ENCODE results near the gene THEM4. TPM values are rescaled to one million over a fixed set of nuclear protein-coding genes. Genes with fewer than 3 reads are reported as not detected.

Gene THEM4
- total and polyA plus RNA-seq, 2 experiments from 2014 or later: 13.4 to 20.4 TPM

DNA sequence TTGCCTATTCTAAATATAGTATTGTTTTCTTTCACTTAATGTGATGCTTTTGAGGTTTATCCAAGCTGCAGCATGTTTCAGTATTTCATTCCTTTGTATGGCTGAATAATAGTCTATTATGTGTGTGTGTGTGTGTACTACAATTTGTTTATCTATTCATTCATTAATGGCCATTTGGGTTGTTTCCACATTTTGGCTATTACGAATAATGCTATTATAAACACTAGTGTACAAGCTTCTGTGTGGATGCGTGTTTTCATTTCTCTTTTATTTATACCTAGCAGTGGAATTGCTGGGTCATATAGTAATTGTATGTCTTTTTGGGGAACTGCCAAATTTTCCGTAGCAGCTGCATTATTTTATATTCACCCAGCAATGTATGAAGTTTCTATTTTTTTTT lies 40.8 kb downstream of the THEM4 start:
- Mint-ChIP-seq H3K36me3 (ENCODE audit: low read depth) (no peaks in the 10 kb centered on the region), H3K27ac (no peak overlapping the region)
- ATAC-seq: no peak

More for the DNA sequence above, 40.8 kb downstream of the THEM4 start:
- H3K4me1 ChIP-seq (ENCODE audit: insufficient read depth): no peaks in the 10 kb centered on the region
- H3K4me3 Mint-ChIP-seq: no peak overlapping the region
- H4K20me1 ChIP-seq (replicated peaks; ENCODE audit: insufficient read depth): 0 out of 2 replicates have a peak, but pooled peaks cover 4% of the 10 kb centered on the region
- H3K27ac ChIP-seq (ENCODE audit: low read depth): no peak overlapping the region
- no peaks in the 10 kb centered on the region for H3K79me2 ChIP-seq (replicated peaks; ENCODE audit: insufficient read depth)
- no peak overlapping the region for H2AFZ ChIP-seq
- H3K36me3 ChIP-seq (ENCODE audit: insufficient read depth): no peaks in the 10 kb centered on the region
- no peaks in the 10 kb centered on the region for H3K9me2 ChIP-seq (ENCODE audit: insufficient read depth)
- H3K4me1 Mint-ChIP-seq: peaks cover 15% of the 10 kb centered on the region
- peaks cover 23% of the 10 kb centered on the region; the same call in 1 of the 2 replicates for H3K27me3 ChIP-seq (ENCODE audit: insufficient read depth)
- no peaks in the 10 kb centered on the region for H3F3A ChIP-seq (replicated peaks; ENCODE audit: low read depth)
- H3K4me2 ChIP-seq: no peak overlapping the region
- H3K9me3 Mint-ChIP-seq: no peaks in the 10 kb centered on the region
- TF ChIP-seq EZH2 (IDR thresholded peaks at IDR 0.05; ENCODE audit: low read depth, unreplicated experiment) (no peak), ZNF331 (CRISPR knock-in tag; IDR thresholded peaks at IDR 0.05; ENCODE audit: low read depth) (no peak), ZNF114 (CRISPR knock-in tag; IDR thresholded peaks at IDR 0.05) (no peak), POLR2AphosphoS5 (IDR thresholded peaks at IDR 0.05; ENCODE audit: low read depth) (no peak), STAT1 (IDR thresholded peaks at IDR 0.05; ENCODE audit: unreplicated experiment) (no peak), EZH2phosphoT487 (IDR thresholded peaks at IDR 0.05; ENCODE audit: unreplicated experiment) (no peak), CREB1 (CRISPR knock-in tag; IDR thresholded peaks at IDR 0.05; ENCODE audit: low read depth) (no peak), JUNB (IDR thresholded peaks at IDR 0.05; ENCODE audit: unreplicated experiment) (no peak), NANOG (IDR thresholded peaks at IDR 0.05; ENCODE audit: borderline replicate concordance) (no peak)
- TF ChIP-seq, protein P1, sequence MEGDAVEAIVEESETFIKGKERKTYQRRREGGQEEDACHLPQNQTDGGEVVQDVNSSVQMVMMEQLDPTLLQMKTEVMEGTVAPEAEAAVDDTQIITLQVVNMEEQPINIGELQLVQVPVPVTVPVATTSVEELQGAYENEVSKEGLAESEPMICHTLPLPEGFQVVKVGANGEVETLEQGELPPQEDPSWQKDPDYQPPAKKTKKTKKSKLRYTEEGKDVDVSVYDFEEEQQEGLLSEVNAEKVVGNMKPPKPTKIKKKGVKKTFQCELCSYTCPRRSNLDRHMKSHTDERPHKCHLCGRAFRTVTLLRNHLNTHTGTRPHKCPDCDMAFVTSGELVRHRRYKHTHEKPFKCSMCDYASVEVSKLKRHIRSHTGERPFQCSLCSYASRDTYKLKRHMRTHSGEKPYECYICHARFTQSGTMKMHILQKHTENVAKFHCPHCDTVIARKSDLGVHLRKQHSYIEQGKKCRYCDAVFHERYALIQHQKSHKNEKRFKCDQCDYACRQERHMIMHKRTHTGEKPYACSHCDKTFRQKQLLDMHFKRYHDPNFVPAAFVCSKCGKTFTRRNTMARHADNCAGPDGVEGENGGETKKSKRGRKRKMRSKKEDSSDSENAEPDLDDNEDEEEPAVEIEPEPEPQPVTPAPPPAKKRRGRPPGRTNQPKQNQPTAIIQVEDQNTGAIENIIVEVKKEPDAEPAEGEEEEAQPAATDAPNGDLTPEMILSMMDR (conservative IDR thresholded peaks at IDR 0.05; ENCODE audit: low read depth in 2 of 2): no peak
- TF ChIP-seq, protein P2, sequence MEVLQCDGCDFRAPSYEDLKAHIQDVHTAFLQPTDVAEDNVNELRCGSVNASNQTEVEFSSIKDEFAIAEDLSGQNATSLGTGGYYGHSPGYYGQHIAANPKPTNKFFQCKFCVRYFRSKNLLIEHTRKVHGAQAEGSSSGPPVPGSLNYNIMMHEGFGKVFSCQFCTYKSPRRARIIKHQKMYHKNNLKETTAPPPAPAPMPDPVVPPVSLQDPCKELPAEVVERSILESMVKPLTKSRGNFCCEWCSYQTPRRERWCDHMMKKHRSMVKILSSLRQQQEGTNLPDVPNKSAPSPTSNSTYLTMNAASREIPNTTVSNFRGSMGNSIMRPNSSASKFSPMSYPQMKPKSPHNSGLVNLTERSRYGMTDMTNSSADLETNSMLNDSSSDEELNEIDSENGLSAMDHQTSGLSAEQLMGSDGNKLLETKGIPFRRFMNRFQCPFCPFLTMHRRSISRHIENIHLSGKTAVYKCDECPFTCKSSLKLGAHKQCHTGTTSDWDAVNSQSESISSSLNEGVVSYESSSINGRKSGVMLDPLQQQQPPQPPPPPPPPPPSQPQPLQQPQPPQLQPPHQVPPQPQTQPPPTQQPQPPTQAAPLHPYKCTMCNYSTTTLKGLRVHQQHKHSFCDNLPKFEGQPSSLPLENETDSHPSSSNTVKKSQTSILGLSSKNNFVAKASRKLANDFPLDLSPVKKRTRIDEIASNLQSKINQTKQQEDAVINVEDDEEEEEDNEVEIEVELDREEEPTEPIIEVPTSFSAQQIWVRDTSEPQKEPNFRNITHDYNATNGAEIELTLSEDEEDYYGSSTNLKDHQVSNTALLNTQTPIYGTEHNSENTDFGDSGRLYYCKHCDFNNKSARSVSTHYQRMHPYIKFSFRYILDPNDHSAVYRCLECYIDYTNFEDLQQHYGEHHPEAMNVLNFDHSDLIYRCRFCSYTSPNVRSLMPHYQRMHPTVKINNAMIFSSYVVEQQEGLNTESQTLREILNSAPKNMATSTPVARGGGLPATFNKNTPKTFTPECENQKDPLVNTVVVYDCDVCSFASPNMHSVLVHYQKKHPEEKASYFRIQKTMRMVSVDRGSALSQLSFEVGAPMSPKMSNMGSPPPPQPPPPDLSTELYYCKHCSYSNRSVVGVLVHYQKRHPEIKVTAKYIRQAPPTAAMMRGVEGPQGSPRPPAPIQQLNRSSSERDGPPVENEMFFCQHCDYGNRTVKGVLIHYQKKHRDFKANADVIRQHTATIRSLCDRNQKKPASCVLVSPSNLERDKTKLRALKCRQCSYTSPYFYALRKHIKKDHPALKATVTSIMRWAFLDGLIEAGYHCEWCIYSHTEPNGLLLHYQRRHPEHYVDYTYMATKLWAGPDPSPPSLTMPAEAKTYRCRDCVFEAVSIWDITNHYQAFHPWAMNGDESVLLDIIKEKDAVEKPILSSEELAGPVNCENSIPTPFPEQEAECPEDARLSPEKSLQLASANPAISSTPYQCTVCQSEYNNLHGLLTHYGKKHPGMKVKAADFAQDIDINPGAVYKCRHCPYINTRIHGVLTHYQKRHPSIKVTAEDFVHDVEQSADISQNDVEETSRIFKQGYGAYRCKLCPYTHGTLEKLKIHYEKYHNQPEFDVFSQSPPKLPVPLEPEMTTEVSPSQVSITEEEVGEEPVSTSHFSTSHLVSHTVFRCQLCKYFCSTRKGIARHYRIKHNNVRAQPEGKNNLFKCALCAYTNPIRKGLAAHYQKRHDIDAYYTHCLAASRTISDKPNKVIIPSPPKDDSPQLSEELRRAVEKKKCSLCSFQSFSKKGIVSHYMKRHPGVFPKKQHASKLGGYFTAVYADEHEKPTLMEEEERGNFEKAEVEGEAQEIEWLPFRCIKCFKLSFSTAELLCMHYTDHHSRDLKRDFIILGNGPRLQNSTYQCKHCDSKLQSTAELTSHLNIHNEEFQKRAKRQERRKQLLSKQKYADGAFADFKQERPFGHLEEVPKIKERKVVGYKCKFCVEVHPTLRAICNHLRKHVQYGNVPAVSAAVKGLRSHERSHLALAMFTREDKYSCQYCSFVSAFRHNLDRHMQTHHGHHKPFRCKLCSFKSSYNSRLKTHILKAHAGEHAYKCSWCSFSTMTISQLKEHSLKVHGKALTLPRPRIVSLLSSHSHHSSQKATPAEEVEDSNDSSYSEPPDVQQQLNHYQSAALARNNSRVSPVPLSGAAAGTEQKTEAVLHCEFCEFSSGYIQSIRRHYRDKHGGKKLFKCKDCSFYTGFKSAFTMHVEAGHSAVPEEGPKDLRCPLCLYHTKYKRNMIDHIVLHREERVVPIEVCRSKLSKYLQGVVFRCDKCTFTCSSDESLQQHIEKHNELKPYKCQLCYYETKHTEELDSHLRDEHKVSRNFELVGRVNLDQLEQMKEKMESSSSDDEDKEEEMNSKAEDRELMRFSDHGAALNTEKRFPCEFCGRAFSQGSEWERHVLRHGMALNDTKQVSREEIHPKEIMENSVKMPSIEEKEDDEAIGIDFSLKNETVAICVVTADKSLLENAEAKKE (CRISPR knock-in tag; IDR thresholded peaks at IDR 0.05): no peak
- TF ChIP-seq, protein P3, sequence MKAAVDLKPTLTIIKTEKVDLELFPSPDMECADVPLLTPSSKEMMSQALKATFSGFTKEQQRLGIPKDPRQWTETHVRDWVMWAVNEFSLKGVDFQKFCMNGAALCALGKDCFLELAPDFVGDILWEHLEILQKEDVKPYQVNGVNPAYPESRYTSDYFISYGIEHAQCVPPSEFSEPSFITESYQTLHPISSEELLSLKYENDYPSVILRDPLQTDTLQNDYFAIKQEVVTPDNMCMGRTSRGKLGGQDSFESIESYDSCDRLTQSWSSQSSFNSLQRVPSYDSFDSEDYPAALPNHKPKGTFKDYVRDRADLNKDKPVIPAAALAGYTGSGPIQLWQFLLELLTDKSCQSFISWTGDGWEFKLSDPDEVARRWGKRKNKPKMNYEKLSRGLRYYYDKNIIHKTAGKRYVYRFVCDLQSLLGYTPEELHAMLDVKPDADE (IDR thresholded peaks at IDR 0.05): no peak
- TF ChIP-seq, protein P4, sequence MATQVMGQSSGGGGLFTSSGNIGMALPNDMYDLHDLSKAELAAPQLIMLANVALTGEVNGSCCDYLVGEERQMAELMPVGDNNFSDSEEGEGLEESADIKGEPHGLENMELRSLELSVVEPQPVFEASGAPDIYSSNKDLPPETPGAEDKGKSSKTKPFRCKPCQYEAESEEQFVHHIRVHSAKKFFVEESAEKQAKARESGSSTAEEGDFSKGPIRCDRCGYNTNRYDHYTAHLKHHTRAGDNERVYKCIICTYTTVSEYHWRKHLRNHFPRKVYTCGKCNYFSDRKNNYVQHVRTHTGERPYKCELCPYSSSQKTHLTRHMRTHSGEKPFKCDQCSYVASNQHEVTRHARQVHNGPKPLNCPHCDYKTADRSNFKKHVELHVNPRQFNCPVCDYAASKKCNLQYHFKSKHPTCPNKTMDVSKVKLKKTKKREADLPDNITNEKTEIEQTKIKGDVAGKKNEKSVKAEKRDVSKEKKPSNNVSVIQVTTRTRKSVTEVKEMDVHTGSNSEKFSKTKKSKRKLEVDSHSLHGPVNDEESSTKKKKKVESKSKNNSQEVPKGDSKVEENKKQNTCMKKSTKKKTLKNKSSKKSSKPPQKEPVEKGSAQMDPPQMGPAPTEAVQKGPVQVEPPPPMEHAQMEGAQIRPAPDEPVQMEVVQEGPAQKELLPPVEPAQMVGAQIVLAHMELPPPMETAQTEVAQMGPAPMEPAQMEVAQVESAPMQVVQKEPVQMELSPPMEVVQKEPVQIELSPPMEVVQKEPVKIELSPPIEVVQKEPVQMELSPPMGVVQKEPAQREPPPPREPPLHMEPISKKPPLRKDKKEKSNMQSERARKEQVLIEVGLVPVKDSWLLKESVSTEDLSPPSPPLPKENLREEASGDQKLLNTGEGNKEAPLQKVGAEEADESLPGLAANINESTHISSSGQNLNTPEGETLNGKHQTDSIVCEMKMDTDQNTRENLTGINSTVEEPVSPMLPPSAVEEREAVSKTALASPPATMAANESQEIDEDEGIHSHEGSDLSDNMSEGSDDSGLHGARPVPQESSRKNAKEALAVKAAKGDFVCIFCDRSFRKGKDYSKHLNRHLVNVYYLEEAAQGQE (IDR thresholded peaks at IDR 0.05; ENCODE audit: unreplicated experiment): no peak
- no peak for DNase-seq (ENCODE audit: low spot score)
- no peak overlapping the region for H3K4me3 ChIP-seq
- peaks cover 8% of the 10 kb centered on the region for H3K27me3 Mint-ChIP-seq (ENCODE audit: insufficient read depth, low read depth, poor library complexity)
